WTC11 (cell line): ENCODE data around the gene GDF11. TPM values are rescaled to one million over a fixed set of nuclear protein-coding genes. Genes with fewer than 3 reads are reported as not detected.

ENCODE experiments used
- ATAC-seq: fragments of 200-7000 bp; cut with Tn5 transposase; 2 replicates; pipeline ENCODE4 v1.10.0; 2021; ENCODE audit warnings: mild to moderate bottlenecking, moderate library complexity
- CTCF ChIA-PET: fragments of 300-600 bp; sonication (Branson Sonifier 250); formaldehyde crosslinking; loops from one replicate; lab custom pipeline; 2021; ENCODE audit warnings: antibody characterized with exemption; lab: Charles Lee
- POLR2A ChIA-PET: fragments of 350-600 bp; sonication (Branson Sonifier 250); formaldehyde crosslinking; loops from one replicate; lab custom pipeline; 2021; ENCODE audit warnings: antibody characterized with exemption; lab: Charles Lee
- DNase-seq: peaks from one replicate; pipeline ENCODE4 v3.0.0; 2021; ENCODE audit warnings: low spot score
- H3K27ac Mint-ChIP-seq: 2 replicates; pipeline ENCODE4 v1.8.0; 2021; ENCODE audit warnings: mixed read lengths
- H3K27me3 Mint-ChIP-seq: 2 replicates; pipeline ENCODE4 v1.8.0; 2021; ENCODE audit warnings: low read depth, mild to moderate bottlenecking, moderate library complexity, mixed read lengths
- H3K36me3 Mint-ChIP-seq: 2 replicates; pipeline ENCODE4 v1.8.0; 2021; ENCODE audit warnings: mixed read lengths
- H3K4me1 Mint-ChIP-seq: 2 replicates; pipeline ENCODE4 v1.8.0; 2022; ENCODE audit warnings: mixed read lengths
- H3K4me3 Mint-ChIP-seq: 2 replicates; pipeline ENCODE4 v1.8.0; 2021; ENCODE audit warnings: mild to moderate bottlenecking, moderate library complexity, mixed read lengths
- H3K9me3 Mint-ChIP-seq: 2 replicates; pipeline ENCODE4 v1.8.0; 2021; ENCODE audit warnings: mixed read lengths
- ATF6 ChIP-seq: sonication (generic); formaldehyde crosslinking; IDR thresholded peaks from 2 replicates; pipeline ENCODE4 v1.8.1; 2023; ENCODE audit warnings: mild to moderate bottlenecking, missing genetic modification reagents
- E2F1 ChIP-seq: sonication (generic); formaldehyde crosslinking; IDR thresholded peaks from 2 replicates; pipeline ENCODE4 v1.8.0; 2022; ENCODE audit warnings: mild to moderate bottlenecking, missing genetic modification reagents
- E2F4 ChIP-seq: sonication (generic); formaldehyde crosslinking; IDR thresholded peaks from 2 replicates; pipeline ENCODE4 v1.8.1; 2022; ENCODE audit warnings: low read depth, mild to moderate bottlenecking, moderate library complexity, missing genetic modification reagents, borderline replicate concordance
- ERG ChIP-seq: fragments of 250-450 bp; sonication (Bioruptor Pico); IDR thresholded peaks from 2 replicates; pipeline ENCODE4 v1.8.0; 2021; ENCODE audit warnings: mild to moderate bottlenecking
- FOXJ3 ChIP-seq: sonication (generic); formaldehyde crosslinking; IDR thresholded peaks from 2 replicates; pipeline ENCODE4 v1.9.0; 2021; ENCODE audit warnings: missing genetic modification reagents, mild to moderate bottlenecking, borderline replicate concordance
- FOXK1 ChIP-seq: sonication (generic); formaldehyde crosslinking; IDR thresholded peaks from 2 replicates; pipeline ENCODE4 v1.8.0; 2022; ENCODE audit warnings: mild to moderate bottlenecking, moderate library complexity, missing genetic modification reagents
- FOXP1 ChIP-seq: sonication (generic); formaldehyde crosslinking; IDR thresholded peaks from 2 replicates; pipeline ENCODE4 v1.8.0; 2022; ENCODE audit warnings: missing genetic modification reagents, mild to moderate bottlenecking, moderate library complexity, borderline replicate concordance
- GABPB1 ChIP-seq: sonication (generic); formaldehyde crosslinking; IDR thresholded peaks from 2 replicates; pipeline ENCODE4 v1.8.1; 2023; ENCODE audit warnings: mild to moderate bottlenecking, missing genetic modification reagents
- JAZF1 ChIP-seq: fragments of 250-450 bp; sonication (Bioruptor Pico); IDR thresholded peaks from 2 replicates; pipeline ENCODE4 v1.9.0; 2021; ENCODE audit warnings: moderate library complexity, mild to moderate bottlenecking, inconsistent platforms
- JUN ChIP-seq: sonication (generic); formaldehyde crosslinking; IDR thresholded peaks from 2 replicates; pipeline ENCODE4 v1.8.0; 2023; ENCODE audit warnings: mild to moderate bottlenecking, missing genetic modification reagents
- NFE2L1 ChIP-seq: sonication (generic); formaldehyde crosslinking; IDR thresholded peaks from 2 replicates; pipeline ENCODE4 v1.8.1; 2023; ENCODE audit warnings: missing genetic modification reagents
- NFYB ChIP-seq: sonication (generic); formaldehyde crosslinking; conservative IDR thresholded peaks from 2 replicates; pipeline ENCODE4 v1.8.0; 2022; ENCODE audit warnings: low read depth, missing genetic modification reagents
- TEAD4 ChIP-seq: sonication (generic); formaldehyde crosslinking; IDR thresholded peaks from 2 replicates; pipeline ENCODE4 v1.8.0; 2022; ENCODE audit warnings: mild to moderate bottlenecking, missing genetic modification reagents
- USF1 ChIP-seq: sonication (generic); formaldehyde crosslinking; IDR thresholded peaks from 2 replicates; pipeline ENCODE4 v1.8.0; 2022; ENCODE audit warnings: mild to moderate bottlenecking, missing genetic modification reagents
- USF2 ChIP-seq: sonication (generic); formaldehyde crosslinking; IDR thresholded peaks from 2 replicates; pipeline ENCODE4 v1.8.1; 2023; ENCODE audit warnings: mild to moderate bottlenecking, missing genetic modification reagents, moderate library complexity
- ZBTB21 ChIP-seq: sonication (generic); formaldehyde crosslinking; IDR thresholded peaks from 2 replicates; pipeline ENCODE4 v1.8.1; 2023; ENCODE audit warnings: mild to moderate bottlenecking, missing genetic modification reagents, borderline replicate concordance
- ZMAT4 ChIP-seq: fragments of 250-450 bp; sonication (Bioruptor Pico); IDR thresholded peaks from 2 replicates; pipeline ENCODE4 v1.9.0; 2021; ENCODE audit warnings: mild to moderate bottlenecking
- ZNF121 ChIP-seq: sonication (generic); formaldehyde crosslinking; IDR thresholded peaks from 2 replicates; pipeline ENCODE4 v1.8.0; 2023; ENCODE audit warnings: missing genetic modification reagents
- ZNF138 ChIP-seq: sonication (generic); formaldehyde crosslinking; conservative IDR thresholded peaks from 2 replicates; pipeline ENCODE4 v1.8.1; 2022; ENCODE audit warnings: mild to moderate bottlenecking, moderate library complexity, missing genetic modification reagents
- total RNA-seq: library from RNA; stranded (reverse); gene quantifications from 3 replicates; pipeline ENCODE4 v1.2.3, GENCODE V29; 2021

GDF11 gene
- total RNA-seq, 1 experiment from 2014 or later: 16.9 TPM

GRCh38 chr12:55715169-55715764 is 27.7 kb upstream of the GDF11 start:
- Mint-ChIP-seq H3K9me3 (no peaks in the 10 kb centered on the region), H3K36me3 (no peaks in the 10 kb centered on the region), H3K27me3 (peaks cover 32% of the 10 kb centered on the region)
- no peak for DNase-seq
- POLR2A ChIA-PET: interaction anchor here (1.3 to 3.4 kb wide), 3 partner anchors 8 to 14 kb away, joined by 3 to 21 read pairs (median 5); partner anchors contain the start of genes CD63 and ITGA7
- TF ChIP-seq ZMAT4 (CRISPR knock-in tag) (no peak), FOXJ3 (CRISPR knock-in tag) (no peak), USF2 (CRISPR knock-in tag) (no peak), ZNF138 (CRISPR knock-in tag) (no peak), E2F4 (no peak), ATF6 (CRISPR knock-in tag) (no peak), GABPB1 (CRISPR knock-in tag) (no peak), NFE2L1 (no peak), FOXK1 (CRISPR knock-in tag) (no peak), USF1 (CRISPR knock-in tag) (no peak), E2F1 (CRISPR knock-in tag) (no peak), ZBTB21 (no peak), TEAD4 (CRISPR knock-in tag) (no peak), JAZF1 (CRISPR knock-in tag) (no peak), NFYB (CRISPR knock-in tag) (no peak), ZNF121 (CRISPR knock-in tag) (no peak), FOXP1 (CRISPR knock-in tag) (no peak), JUN (CRISPR knock-in tag) (no peak), ERG (CRISPR knock-in tag) (no peak)
- TF ChIP-seq, all 79 proteins: peak for 0
- CTCF ChIA-PET: interaction anchor here (0.6 to 10.8 kb wide), 9 partner anchors 9 to 115 kb away, joined by 3 to 141 read pairs (median 3); partner anchors contain the start of genes CD63, ITGA7 and SARNP
- Mint-ChIP-seq H3K4me1 (peaks cover 37% of the 10 kb centered on the region), H3K27ac (peak overlapping the region; percentile 82; the same call in 1 of the 2 replicates), H3K4me3 (peak overlapping the region; percentile 85)
- ATAC-seq: no peak
